NB4 (cell line): Measurements from ENCODE around the gene SLC6A16.

Experiments
- DNase-seq: peaks from one replicate; pipeline ENCODE4 v3.0.0; 2010; ENCODE audit warnings: low read depth
- H3K4me3 ChIP-seq: one replicate; pipeline ENCODE4 v1.5.1; 2011; ENCODE audit warnings: mild to moderate bottlenecking, low read depth, low read length, moderate library complexity
- CTCF ChIP-seq: IDR thresholded peaks from one replicate; pipeline ENCODE4 v1.5.1; 2012; ENCODE audit warnings: low read depth, low read length
- MYC ChIP-seq: IDR thresholded peaks from 2 replicates; pipeline ENCODE4 v1.6.1; 2011; ENCODE audit warnings: low read depth, low read length
- POLR2A ChIP-seq: IDR thresholded peaks from 2 replicates; pipeline ENCODE4 v1.6.1; 2011; ENCODE audit warnings: mild to moderate bottlenecking; ENCODE audit not compliant: insufficient read length; ENCODE audit errors: extremely low read depth
- TF ChIP-seq, protein P1 (sequence below): IDR thresholded peaks from 2 replicates; pipeline ENCODE4 v1.6.1; 2011; ENCODE audit warnings: low read depth, low read length

SLC6A16 gene

DNA sequence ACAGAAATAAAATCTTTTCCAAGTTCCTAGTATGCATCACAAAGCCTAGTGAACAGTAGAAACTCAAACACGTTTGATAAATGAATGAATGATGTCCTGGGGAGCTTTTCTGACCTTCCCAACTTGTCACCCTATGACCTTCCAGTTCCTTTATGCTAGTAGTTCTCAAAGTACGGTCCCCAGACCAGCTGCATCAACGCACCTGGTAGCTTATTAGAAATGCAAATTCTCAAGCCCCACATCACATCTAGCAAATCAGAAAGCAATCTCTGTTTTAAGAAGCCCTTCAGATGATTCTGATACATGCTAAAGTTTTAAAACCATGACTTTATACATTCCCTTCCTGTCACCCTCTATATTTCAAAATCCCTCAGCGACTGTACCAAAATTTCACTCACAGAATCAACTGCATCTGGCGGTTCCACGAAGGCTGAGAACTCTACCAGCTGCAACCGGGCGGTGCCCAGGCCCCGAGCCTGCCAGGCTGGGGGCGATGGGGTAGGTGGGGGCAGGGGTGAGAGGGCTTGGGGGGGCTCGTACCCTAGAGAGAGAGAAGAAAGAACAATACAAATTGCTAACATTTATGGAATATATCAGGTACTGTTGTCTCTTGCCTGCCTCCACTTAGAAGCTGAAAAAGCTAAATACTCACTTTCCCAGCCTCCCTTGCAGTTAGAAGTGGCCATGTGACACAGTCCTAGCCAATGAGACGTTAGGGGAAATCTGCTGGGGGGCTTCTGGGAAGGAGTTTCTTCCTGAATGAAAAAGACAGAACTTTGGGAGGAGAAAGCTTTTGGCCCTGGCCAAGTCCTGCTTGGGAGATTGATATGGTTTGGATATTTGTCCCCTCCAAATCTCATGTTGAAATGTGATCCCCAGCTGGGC lies 23.6 kb upstream of the SLC6A16 start:
- no peak for DNase-seq
- H3K4me3 ChIP-seq, result no peak overlapping the region
- TF ChIP-seq, protein P1, sequence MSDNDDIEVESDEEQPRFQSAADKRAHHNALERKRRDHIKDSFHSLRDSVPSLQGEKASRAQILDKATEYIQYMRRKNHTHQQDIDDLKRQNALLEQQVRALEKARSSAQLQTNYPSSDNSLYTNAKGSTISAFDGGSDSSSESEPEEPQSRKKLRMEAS, result no peak
- no peak for TF ChIP-seq CTCF
- no peak for TF ChIP-seq MYC
- TF ChIP-seq POLR2A, result no peak

DNA sequence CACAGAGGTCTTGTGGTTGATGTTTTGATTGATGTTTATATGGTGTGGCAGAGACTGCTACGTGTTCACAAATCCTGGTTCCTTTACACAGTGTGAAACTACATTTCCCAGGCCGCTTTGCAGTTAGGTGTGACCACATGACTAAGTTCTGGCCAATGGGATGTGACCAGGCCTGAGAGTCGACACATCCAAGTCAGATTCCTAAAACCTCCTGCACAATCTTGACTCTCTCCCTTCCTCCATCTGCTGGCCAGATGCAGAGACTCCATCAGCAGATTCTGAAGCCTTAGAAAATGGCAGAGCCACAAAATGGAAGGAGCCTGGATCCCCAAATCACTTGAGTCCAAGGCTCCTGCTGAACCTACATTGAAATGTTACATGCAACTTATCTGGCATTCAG lies 22.8 kb upstream of the SLC6A16 start:
- DNase-seq, result peak; percentile 35
- no peak overlapping the region for H3K4me3 ChIP-seq
- TF ChIP-seq, protein P1, result no peak
- TF ChIP-seq POLR2A (no peak), CTCF (no peak), MYC (no peak)

GRCh38 chr19:49347191-49347590 lies 22.2 kb upstream of the SLC6A16 start:
- no peak overlapping the region for H3K4me3 ChIP-seq
- TF ChIP-seq, protein P1, result no peak
- no peak for TF ChIP-seq POLR2A
- no peak for TF ChIP-seq CTCF
- no peak for TF ChIP-seq MYC
- no peak for DNase-seq

DNA sequence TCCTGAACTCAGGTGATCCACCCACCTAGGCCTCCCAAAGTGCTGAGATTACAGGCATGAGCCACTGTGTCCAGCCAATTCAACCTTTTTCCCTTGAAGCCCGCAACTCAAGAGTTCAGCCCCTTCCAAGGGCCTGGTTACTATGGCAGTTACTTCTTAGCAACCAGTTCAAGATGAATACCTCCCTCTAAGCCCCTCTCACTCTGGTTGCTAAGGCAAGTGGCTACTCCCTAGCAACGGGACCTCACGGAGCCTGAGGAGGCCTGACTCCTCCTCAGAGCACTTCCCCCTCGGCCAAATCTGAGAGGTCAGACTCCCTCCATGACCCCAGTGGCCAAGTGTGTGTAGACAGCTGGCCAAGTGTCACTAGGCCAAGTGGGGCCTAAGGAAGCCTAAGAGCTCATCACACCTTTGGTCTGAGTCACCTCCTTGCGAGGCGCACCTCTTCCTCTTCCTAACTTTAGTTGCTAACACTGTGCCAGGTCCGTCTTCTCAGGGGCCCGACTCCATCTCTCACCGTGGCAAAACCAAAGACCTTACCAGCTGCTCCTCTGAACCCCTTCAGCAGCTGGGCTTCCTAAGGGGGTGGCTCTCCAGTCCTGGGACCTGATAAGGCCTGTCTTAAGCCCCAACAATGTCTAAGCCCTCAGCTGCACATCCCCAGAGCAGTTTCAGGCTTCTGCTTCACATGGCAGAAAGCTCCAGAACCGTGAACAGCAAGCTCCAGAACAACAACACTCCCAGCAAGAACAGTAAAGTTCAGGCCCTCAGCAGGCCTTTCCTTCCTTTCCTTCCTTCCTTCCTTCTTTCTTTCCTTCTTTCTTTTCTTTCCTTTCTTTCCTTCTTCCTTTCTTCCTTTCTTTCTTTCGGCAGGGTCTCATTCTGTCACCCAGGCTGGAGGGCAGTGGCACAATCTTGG lies 19.8 kb upstream of the SLC6A16 start:
- no peak for TF ChIP-seq MYC
- TF ChIP-seq CTCF, result no peak
- no peak for TF ChIP-seq POLR2A
- TF ChIP-seq, protein P1, result no peak
- H3K4me3 ChIP-seq, result no peak overlapping the region
- no peak for DNase-seq

- no peak for DNase-seq
- H3K4me3 ChIP-seq, result no peak overlapping the region
- no peak for TF ChIP-seq POLR2A
Measured at GRCh38 chr19:49343123-49343522, 18.1 kb upstream of the SLC6A16 start.

GRCh38 chr19:49342291-49342721 lies 17.3 kb upstream of the SLC6A16 start:
- H3K4me3 ChIP-seq, result no peak overlapping the region
- DNase-seq, result no peak
- TF ChIP-seq, protein P1, result no peak
- TF ChIP-seq CTCF (no peak), MYC (no peak), POLR2A (no peak)
